ENCODE measurements around the gene ANO4.
"Not testable (repeated sequence)": the region's sequence is repeated elsewhere in the genome, so short reads cannot be mapped to it uniquely, and the experiment has no call there.

Gene ANO4

GRCh38 chr12:101087920-101088319 is 293.3 kb downstream of the ANO4 start:
- no peaks in the 10 kb centered on the region for H3K36me3 ChIP-seq
- H3K4me3 ChIP-seq = no peak overlapping the region
- no peaks in the 10 kb centered on the region for H3K27me3 ChIP-seq
- H3K4me1 ChIP-seq = no peaks in the 10 kb centered on the region
- no peak for TF ChIP-seq CTCF (IDR thresholded peaks at IDR 0.05)
- H3K27ac ChIP-seq = no peak overlapping the region
- no peak for DNase-seq
- intact Hi-C loops (cut with DNase I; ENCODE audit: low total_unique reads) = no loop called here
- no peaks in the 10 kb centered on the region for H3K9me3 ChIP-seq

GRCh38 chr12:101089271-101089670 is 294.7 kb downstream of the ANO4 start:
- H3K27me3 ChIP-seq = no peaks in the 10 kb centered on the region
- no peaks in the 10 kb centered on the region for H3K4me1 ChIP-seq
- TF ChIP-seq CTCF (IDR thresholded peaks at IDR 0.05) = no peak
- DNase-seq = no peak
- H3K4me3 ChIP-seq = no peak overlapping the region
- no peaks in the 10 kb centered on the region for H3K36me3 ChIP-seq
- no peak overlapping the region for H3K27ac ChIP-seq
- no peaks in the 10 kb centered on the region for H3K9me3 ChIP-seq
- intact Hi-C loops (cut with DNase I; ENCODE audit: low total_unique reads) = no loop called here

- H3K9me3 ChIP-seq; H3K36me3 ChIP-seq; DNase-seq; H3K27me3 ChIP-seq; H3K4me1 ChIP-seq; intact Hi-C loops (cut with DNase I; ENCODE audit: low total_unique reads); H3K27ac ChIP-seq; H3K4me3 ChIP-seq: not testable (repeated sequence)
These were observed 295.6 kb downstream of the ANO4 start for GRCh38 chr12:101090222-101090621.

GRCh38 chr12:101097829-101098580 is 303.4 kb downstream of the ANO4 start:
- Histone ChIP-seq H3K9me3 (no peaks in the 10 kb centered on the region), H3K27me3 (no peaks in the 10 kb centered on the region), H3K27ac (no peak overlapping the region), H3K4me1 (peaks cover 0 to 10% (median 1%) of the 10 kb centered on the region in 4 donors), H3K36me3 (no peaks in the 10 kb centered on the region), H3K4me3 (no peak overlapping the region)
- intact Hi-C loops (cut with DNase I; ENCODE audit: low total_unique reads) = no loop called here
- TF ChIP-seq CTCF (IDR thresholded peaks at IDR 0.05) = no peak
- DNase-seq = no peak

GRCh38 chr12:101107032-101107763 is 312.6 kb downstream of the ANO4 start:
- H3K36me3 ChIP-seq = no peaks in the 10 kb centered on the region
- H3K4me1 ChIP-seq = no peaks in the 10 kb centered on the region
- TF ChIP-seq CTCF (IDR thresholded peaks at IDR 0.05) = no peak
- H3K27me3 ChIP-seq = no peaks in the 10 kb centered on the region
- H3K9me3 ChIP-seq = no peaks in the 10 kb centered on the region
- H3K4me3 ChIP-seq = no peak overlapping the region
- no peak overlapping the region for H3K27ac ChIP-seq
- DNase-seq = no peak
- intact Hi-C loops (cut with DNase I; ENCODE audit: low total_unique reads) = no loop called here

- Histone ChIP-seq H3K9me3 (no peaks in the 10 kb centered on the region), H3K4me3 (no peak overlapping the region), H3K27ac (no peak overlapping the region), H3K36me3 (no peaks in the 10 kb centered on the region), H3K4me1 (no peaks in the 10 kb centered on the region), H3K27me3 (no peaks in the 10 kb centered on the region)
- DNase-seq = no peak
- intact Hi-C loops (cut with DNase I; ENCODE audit: low total_unique reads) = no loop called here
- TF ChIP-seq CTCF (IDR thresholded peaks at IDR 0.05) = no peak
These were observed 313.6 kb downstream of the ANO4 start for GRCh38 chr12:101108130-101108529.

Data from tibial artery (tissue), 4 donors.